GM19372 (cell line): ENCODE measurements around the gene RHEB.
A peak's percentile ranks its signal among the peaks of the same experiment; 100 is the strongest.

Source experiments
- ATAC-seq: cut with Tn5 transposase; IDR thresholded peaks from one replicate; pipeline ENCODE4 v1.9.1; 2021; ENCODE audit warnings: mild to moderate bottlenecking, low read depth, moderate library complexity; ENCODE audit not compliant: unreplicated experiment

Gene RHEB

DNA sequence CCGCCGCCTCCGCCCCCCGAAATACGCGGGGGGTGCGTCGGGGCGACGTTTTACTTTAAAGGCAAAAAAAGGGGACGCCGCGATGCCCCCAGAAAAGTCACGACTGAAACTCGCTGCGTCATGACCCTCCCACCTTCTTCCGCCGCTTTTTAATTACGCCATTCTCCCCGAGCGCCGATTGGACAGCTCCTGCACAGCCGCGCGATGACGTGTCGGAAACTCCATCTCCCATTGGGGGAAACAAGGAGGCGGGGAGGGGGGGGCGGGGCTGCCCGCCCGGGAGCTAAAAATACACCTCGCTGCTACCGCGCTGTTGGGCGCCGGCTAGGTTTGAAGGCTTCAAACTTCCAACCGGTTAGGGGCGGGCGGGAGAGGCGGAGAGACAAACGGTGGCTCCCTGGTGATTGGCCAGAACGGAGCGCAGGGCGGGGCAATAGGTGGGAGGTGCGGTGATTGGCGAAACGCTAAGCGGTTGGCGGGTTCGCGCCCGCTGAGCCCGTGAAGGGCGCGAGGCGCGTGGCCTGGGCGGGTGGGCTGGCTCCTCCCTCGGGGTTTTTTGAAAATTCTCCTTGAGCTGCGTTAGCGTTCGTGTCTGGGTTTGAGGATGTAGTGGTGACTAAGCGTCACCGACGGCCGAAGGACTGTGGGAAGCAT, at the start of gene RHEB:
Gene RHEB, minus strand, starts transcription at position 131 of the 654 bp plus-strand sequence. CDS start 384 bp downstream, outside the sequence.
- ATAC-seq: peak; percentile 70

- ATAC-seq: no peak
Measured at GRCh38 chr7:151566897-151567320, 47.2 kb upstream of the RHEB start.

- no peak for ATAC-seq
Measured at GRCh38 chr7:151565541-151565940, 45.8 kb upstream of the RHEB start.

DNA sequence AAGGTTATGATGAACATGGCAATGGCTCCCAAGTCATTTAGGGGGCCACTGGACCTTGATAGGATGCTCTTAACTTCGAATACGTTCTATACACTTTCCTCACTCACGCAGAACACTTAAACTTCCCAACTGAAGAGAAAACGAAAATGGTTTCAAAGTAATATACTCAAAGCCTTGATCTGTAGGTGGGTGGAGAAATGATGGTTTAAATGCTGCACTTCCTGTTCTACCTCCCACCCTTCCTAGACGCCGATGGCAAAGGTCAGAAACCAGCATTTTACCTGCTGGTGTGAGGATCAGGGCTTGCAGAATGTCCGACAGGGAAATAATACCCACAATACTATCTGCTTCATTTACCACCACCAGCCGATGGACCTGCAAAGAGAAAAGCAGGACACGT, 40.5 kb upstream of the RHEB start:
- no peak for ATAC-seq

GRCh38 chr7:151559557-151560183, 40.0 kb upstream of the RHEB start:
- ATAC-seq: no peak

GRCh38 chr7:151558575-151558974, 38.9 kb upstream of the RHEB start:
- no peak for ATAC-seq

GRCh38 chr7:151556592-151556991, 36.9 kb upstream of the RHEB start:
- no peak for ATAC-seq

DNA sequence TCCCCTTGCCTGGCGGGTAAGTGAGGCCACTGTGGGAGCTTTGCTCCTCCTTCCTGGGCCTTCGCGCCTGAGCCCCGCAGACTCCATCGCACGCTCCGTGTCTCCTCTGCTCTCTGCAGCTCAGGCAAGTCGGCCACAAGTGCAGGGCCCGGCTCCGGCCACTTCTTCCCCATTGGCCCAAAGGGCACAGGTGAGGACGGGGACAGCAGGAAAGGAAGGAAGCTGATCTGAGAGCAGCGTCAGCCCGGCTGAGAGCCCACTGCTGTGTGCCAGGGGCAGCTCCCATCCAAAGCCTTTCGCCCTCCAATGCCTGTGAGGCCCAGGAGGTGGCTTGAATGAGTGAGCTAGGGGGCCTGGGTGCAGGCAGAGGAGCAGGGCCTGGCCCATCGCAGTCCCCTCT, 33.7 kb upstream of the RHEB start:
- no peak for ATAC-seq

- ATAC-seq: no peak
Measured at GRCh38 chr7:151552352-151553028, 32.8 kb upstream of the RHEB start.

DNA sequence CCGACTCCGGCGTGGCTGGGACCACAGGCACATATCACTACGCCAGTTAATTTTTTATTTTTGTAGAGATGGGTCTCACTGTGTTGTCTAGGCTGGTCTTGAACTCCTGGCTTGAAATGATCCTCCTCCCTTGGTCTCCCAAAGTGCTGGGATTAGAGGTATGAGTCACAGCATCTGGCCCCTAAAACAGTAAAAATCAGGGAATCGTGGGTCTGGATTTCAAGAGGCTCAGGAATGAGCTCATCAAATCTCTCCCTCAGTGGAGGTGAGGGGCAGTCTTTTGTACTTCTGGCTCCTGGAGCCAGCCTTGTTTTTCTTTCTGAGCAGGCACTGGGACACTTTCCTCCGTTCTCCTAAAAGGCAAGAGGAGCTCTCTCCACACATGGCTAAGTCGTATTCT, 32.1 kb upstream of the RHEB start:
- ATAC-seq: no peak

GRCh38 chr7:151550656-151551286, 31.1 kb upstream of the RHEB start:
- no peak for ATAC-seq

GRCh38 chr7:151549644-151550043, 29.9 kb upstream of the RHEB start:
- ATAC-seq: no peak

- no peak for ATAC-seq
Measured at GRCh38 chr7:151549083-151549482, 29.4 kb upstream of the RHEB start.

DNA sequence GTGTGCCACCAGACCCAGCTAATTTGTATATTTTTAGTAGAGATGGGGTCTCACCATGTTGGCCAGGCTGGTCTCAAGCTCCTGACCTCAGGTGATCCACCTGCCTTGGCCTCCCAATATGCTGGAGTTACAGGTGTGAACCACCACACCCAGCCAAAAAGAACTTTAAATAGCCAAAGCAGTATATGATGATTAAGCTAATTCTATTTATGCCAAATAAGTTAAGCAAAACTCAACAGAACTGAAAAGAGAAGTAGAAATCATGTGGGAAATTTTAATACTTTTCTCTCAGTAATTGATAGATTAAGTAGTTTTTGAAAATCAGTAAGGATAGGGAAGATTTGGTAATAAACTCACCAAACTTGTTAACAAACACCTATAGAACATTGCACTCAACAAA, 24.5 kb upstream of the RHEB start:
- ATAC-seq: no peak

- no peak for ATAC-seq
Measured at GRCh38 chr7:151542606-151543130, 23.0 kb upstream of the RHEB start.

GRCh38 chr7:151541709-151542499, 22.2 kb upstream of the RHEB start:
- ATAC-seq: no peak

- ATAC-seq: no peak
Measured at GRCh38 chr7:151540146-151540545, 20.5 kb upstream of the RHEB start.

DNA sequence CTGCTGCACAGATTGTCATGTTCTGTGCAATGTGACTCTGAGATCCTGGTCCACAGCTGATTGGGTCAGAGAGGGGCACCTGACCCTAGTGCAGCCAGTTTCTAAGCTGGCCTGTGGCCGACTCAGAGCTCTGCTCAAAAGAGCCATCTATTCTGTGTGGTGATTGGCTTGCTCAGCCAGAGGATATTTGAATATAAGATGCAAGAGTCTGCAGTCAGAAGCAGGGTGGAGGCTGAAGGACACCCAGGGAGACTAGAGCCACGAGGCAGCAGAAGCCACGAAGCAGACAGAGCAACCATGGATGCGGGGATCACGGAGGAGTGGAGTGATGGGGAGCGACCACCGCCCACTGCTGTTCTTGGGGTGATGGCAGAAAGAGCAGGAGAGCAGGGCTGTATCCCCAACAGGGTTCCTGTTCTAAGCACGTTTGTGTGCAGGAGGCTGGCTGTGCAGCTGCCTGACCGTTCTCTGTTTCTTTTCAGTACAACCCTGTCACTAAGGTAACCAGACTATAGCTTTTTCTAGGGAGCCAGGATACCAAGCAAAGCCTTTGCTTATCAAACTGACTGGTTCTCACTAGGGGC, 19.5 kb upstream of the RHEB start:
- peak; percentile 56 for ATAC-seq

- no peak for ATAC-seq
Measured at GRCh38 chr7:151537818-151538561, 18.3 kb upstream of the RHEB start.
